Prostate gland (tissue), 2 donors: Measurements from ENCODE around the gene CXCL5. TPM values are rescaled to one million over a fixed set of nuclear protein-coding genes. Genes with fewer than 3 reads are reported as not detected.

Experiments used
- DNase-seq: peaks from one replicate; pipeline ENCODE4 v3.0.0-alpha.2; 2019; ENCODE audit warnings: low spot score
- H3K27ac ChIP-seq, 2 donors: fragments of 200-600 bp; sonication (generic); 2 replicates each; pipeline ENCODE4 v1.5.1; 2017 to 2019
- H3K27me3 ChIP-seq: fragments of 200-600 bp; sonication (generic); replicated peaks from 2 replicates; pipeline ENCODE4 v1.5.1; 2019; ENCODE audit not compliant: insufficient read depth
- H3K36me3 ChIP-seq, 2 donors: fragments of 200-600 bp; sonication (generic); 1 replicate in 1 of 2; 2 replicates in 1 of 2; pipeline versions ENCODE4 v1.5.1 to v1.8.1; 2017 to 2019
- H3K4me1 ChIP-seq: fragments of 200-600 bp; sonication (generic); replicated peaks from 2 replicates; pipeline ENCODE4 v1.5.1; 2019
- H3K4me3 ChIP-seq, 2 donors: fragments of 200-600 bp; sonication (generic); 2 replicates each; pipeline ENCODE4 v1.5.1; 2017 to 2019
- H3K9me3 ChIP-seq: fragments of 200-600 bp; sonication (generic); 2 replicates; pipeline ENCODE4 v1.5.1; 2017
- POLR2A ChIP-seq: fragments of 450-650 bp; IDR thresholded peaks from one replicate; pipeline ENCODE4 v1.6.1; 2016; ENCODE audit warnings: antibody characterized with exemption, mild to moderate bottlenecking
- POLR2AphosphoS5 ChIP-seq: sonication (generic); formaldehyde crosslinking; IDR thresholded peaks from one replicate; pipeline ENCODE4 v1.6.1; 2017; ENCODE audit warnings: antibody characterized with exemption
- WGBS: methylation state at CpG from one replicate; pipeline ENCODE4 v1.1.5; 2018; 5-methylcytosine and 5-hydroxymethylcytosine counted together
- intact Hi-C: fragments of 100-400 bp; cut with DNase I; formaldehyde crosslinking; loops from one replicate; pipeline ENCODE4 v1.14.2; 2022
- total RNA-seq, 2 donors: library from RNA; depleted of rRNA; stranded (reverse); fragments of >200 nt; gene quantifications; one replicate each; pipeline ENCODE4 v1.1.0, GENCODE V29; 2016
- TF ChIP-seq, protein P1 (sequence below), 4 experiments: fragments of 200-600 bp in 2 of 4; fragments of 450-650 bp in 2 of 4; sonication (generic) in 2 of 4; IDR thresholded peaks; 1 replicate in 3 of 4; 2 replicates in 1 of 4; pipeline ENCODE4 v1.5.1; 2016 to 2019; ENCODE audit warnings: antibody characterized with exemption in 4 of 4, mild to moderate bottlenecking in 2 of 4, moderate library complexity in 2 of 4

CXCL5 gene
- total RNA-seq, 2 donors from 2014 or later = 0.14 to 0.57 TPM

DNA sequence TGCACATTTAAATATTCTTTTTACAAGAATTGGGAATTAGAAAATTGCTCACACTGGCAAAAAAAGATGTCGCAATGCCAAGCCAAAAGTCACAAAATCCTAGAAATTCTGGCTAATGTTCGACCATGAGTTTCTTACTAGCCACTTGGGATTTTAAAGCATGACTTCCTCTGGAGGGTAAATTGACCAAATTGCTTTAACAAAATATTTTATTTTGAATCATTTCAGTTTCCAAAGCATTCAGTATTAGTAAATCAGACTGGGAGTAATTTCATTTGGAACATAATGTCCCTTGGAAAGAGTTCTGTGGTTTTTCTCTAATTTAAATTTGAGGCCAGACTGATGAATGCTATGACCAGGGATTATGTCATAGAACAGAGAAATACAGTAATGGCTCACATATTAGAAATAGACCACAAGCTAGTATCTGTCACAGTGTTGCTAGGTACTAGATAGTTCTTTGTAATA, 7.6 kb upstream of the CXCL5 start:
- H3K27me3 ChIP-seq = no peaks in the 10 kb centered on the region
- no peaks in the 10 kb centered on the region for H3K9me3 ChIP-seq
- WGBS = 68% methylated on average over 2 of the region's 2 CpGs
- intact Hi-C loops = no loop called here
- TF ChIP-seq POLR2A (no peak), POLR2AphosphoS5 (no peak)
- TF ChIP-seq, protein P1, sequence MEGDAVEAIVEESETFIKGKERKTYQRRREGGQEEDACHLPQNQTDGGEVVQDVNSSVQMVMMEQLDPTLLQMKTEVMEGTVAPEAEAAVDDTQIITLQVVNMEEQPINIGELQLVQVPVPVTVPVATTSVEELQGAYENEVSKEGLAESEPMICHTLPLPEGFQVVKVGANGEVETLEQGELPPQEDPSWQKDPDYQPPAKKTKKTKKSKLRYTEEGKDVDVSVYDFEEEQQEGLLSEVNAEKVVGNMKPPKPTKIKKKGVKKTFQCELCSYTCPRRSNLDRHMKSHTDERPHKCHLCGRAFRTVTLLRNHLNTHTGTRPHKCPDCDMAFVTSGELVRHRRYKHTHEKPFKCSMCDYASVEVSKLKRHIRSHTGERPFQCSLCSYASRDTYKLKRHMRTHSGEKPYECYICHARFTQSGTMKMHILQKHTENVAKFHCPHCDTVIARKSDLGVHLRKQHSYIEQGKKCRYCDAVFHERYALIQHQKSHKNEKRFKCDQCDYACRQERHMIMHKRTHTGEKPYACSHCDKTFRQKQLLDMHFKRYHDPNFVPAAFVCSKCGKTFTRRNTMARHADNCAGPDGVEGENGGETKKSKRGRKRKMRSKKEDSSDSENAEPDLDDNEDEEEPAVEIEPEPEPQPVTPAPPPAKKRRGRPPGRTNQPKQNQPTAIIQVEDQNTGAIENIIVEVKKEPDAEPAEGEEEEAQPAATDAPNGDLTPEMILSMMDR (IDR thresholded peaks at IDR 0.05) = no peak
- no peaks in the 10 kb centered on the region for H3K4me1 ChIP-seq
- no peak for DNase-seq
- H3K36me3 ChIP-seq = no peaks in the 10 kb centered on the region
- H3K4me3 ChIP-seq = no peak overlapping the region
- no peak overlapping the region for H3K27ac ChIP-seq

DNA sequence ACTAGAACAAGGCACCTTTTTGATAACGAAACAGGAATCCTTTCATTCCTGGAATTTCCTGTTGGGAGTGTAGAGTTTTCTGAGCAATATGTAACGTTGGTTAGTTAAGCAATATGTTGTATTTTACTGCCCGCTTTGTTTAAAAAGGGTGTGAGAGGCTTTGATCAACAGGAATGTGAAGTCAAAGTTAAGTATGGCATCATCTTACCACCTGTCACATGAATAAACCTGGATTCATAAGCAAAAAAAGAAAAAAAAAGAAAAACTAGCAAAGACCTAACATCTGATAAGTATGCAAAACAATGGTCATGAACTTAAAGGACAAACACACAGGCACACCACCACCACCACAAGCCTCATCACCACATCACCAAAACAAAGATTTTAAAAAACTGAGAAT, 7.1 kb upstream of the CXCL5 start:
- H3K27me3 ChIP-seq = no peaks in the 10 kb centered on the region
- no peak overlapping the region for H3K4me3 ChIP-seq
- 16% methylated on average over 3 of the region's 3 CpGs for WGBS
- TF ChIP-seq POLR2AphosphoS5 = no peak
- no peak for TF ChIP-seq POLR2A
- TF ChIP-seq, protein P1 (IDR thresholded peaks at IDR 0.05) = no peak
- H3K4me1 ChIP-seq = no peaks in the 10 kb centered on the region
- no peak for DNase-seq
- intact Hi-C loops = no loop called here
- no peak overlapping the region for H3K27ac ChIP-seq
- H3K9me3 ChIP-seq = no peaks in the 10 kb centered on the region
- H3K36me3 ChIP-seq = no peaks in the 10 kb centered on the region

DNA sequence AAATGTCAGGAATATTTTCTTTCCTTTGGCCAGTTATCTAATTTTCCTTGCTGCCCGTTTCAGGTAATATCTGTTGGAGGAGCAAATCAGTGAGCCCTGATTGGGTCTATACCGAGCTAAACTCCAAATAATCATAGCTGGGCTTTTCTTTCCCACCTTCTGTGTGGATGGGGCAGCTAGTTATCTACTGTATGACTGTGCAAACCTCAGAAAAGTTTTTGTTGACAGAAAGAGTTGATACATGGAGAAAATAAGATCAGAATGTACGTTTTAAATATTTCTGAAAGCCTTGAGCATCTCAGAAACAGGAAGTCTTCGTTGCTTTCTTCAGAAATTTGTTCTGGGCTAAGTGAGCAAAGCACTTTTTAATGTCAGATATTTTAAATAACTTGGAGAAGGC, 6.2 kb upstream of the CXCL5 start:
- H3K27me3 ChIP-seq = no peaks in the 10 kb centered on the region
- intact Hi-C loops = no loop called here
- TF ChIP-seq POLR2AphosphoS5 (no peak), POLR2A (no peak)
- TF ChIP-seq, protein P1 (IDR thresholded peaks at IDR 0.05) = no peak
- no peaks in the 10 kb centered on the region for H3K4me1 ChIP-seq
- WGBS = 64% methylated on average over 4 of the region's 4 CpGs
- no peak overlapping the region for H3K4me3 ChIP-seq
- H3K36me3 ChIP-seq = no peaks in the 10 kb centered on the region
- DNase-seq = no peak
- H3K27ac ChIP-seq = no peak overlapping the region
- no peaks in the 10 kb centered on the region for H3K9me3 ChIP-seq

DNA sequence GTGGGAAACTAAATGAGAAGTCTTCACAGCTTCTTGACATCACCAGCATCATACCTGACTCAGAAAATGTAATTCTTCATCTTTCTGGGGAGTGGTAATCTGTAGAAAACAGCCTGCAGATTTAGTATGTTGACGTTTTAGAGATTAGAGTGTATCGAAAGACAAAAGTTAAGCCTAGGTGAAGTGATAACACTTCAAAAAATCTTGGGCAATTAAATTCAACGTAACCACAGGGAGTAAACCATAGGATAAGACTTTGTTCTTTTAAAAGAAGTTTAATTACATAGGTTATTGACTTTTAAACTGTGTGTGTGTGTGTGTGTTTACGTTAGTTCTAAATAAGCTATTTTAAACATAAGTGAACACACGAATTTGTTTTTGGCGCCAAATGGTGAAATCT, 1.8 kb upstream of the CXCL5 start:
- Histone ChIP-seq H3K4me3 (no peak overlapping the region), H3K27ac (no peak overlapping the region), H3K9me3 (no peaks in the 10 kb centered on the region), H3K36me3 (no peaks in the 10 kb centered on the region), H3K4me1 (no peaks in the 10 kb centered on the region), H3K27me3 (no peaks in the 10 kb centered on the region)
- 66% methylated on average over 6 of the region's 6 CpGs for WGBS
- no peak for DNase-seq
- intact Hi-C loops = no loop called here
- TF ChIP-seq, protein P1 (IDR thresholded peaks at IDR 0.05) = no peak
- no peak for TF ChIP-seq POLR2A
- TF ChIP-seq POLR2AphosphoS5 = no peak

DNA sequence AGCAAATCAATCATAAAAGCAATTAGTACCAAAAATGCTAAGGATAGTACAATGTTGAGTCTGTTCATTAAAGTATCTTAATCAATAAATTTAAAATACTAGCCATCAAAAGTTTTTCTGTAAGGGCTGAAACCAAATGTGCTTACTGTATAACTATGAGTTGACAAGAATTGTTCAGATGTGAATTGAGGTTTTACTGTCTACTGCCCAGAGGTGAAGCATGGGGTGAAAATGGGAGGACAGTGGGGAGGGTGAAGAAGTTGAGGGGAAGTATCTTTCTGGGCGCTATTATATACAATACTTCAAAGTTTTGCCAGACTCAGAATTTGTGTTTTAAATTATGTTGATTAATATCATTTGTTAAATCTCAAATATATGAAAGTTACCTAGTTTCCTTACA, 6.4 kb downstream of the CXCL5 start:
- WGBS = 0% methylated on average over 1 of the region's 1 CpG
- H3K36me3 ChIP-seq = no peaks in the 10 kb centered on the region
- H3K4me1 ChIP-seq = no peaks in the 10 kb centered on the region
- DNase-seq = no peak
- TF ChIP-seq, protein P1 (IDR thresholded peaks at IDR 0.05) = no peak
- TF ChIP-seq POLR2AphosphoS5 = no peak
- TF ChIP-seq POLR2A = no peak
- intact Hi-C loops = no loop called here
- H3K27ac ChIP-seq = no peak overlapping the region
- no peak overlapping the region for H3K4me3 ChIP-seq
- no peaks in the 10 kb centered on the region for H3K27me3 ChIP-seq
- no peaks in the 10 kb centered on the region for H3K9me3 ChIP-seq
